HUDEP-2 (cell line): Measurements from ENCODE around the gene ATP6V0E1.

Source experiments
- DNase-seq, 76 experiments: peaks; one replicate each; lab custom pipeline; 2025; ENCODE audit not compliant: unreplicated experiment in 76 of 76; lab: John Stamatoyannopoulos, UW

ATP6V0E1 gene

DNA sequence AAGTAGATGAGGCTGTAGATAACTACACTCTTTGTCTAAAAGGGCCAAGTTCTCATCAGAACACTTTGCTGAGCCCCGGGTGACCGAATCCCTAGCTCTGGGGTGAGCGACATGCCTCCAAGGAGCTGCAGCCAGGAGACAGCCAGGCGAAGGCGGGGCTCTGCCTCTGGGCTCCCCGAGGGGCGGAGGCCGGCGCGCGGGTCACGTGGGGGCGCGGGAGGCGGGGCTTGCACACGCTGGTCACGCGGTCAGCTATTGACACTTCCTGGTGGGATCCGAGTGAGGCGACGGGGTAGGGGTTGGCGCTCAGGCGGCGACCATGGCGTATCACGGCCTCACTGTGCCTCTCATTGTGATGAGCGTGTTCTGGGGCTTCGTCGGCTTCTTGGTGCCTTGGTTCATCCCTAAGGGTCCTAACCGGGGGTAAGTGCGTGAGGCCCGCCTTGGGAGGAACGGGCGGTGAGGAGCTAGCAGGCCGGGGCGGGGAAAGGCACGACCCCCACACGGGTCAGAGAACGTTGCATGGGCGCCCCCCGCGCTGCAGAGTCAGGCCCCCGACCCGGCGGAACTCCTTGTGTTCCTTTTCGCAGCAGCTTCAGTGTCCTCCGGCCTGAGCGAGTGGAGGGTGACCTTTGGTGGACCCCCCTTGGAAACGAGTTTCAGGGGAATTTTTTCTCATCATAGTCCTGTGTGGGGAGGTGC is at the start of gene ATP6V0E1:
Gene ATP6V0E1 (plus strand): TSS at position 230 of the 702 bp plus-strand sequence. CDS start 90 bp downstream, at position 320.
- peak in 75 of 76 experiments; percentile 20 to 98 (median 93) for DNase-seq

DNA sequence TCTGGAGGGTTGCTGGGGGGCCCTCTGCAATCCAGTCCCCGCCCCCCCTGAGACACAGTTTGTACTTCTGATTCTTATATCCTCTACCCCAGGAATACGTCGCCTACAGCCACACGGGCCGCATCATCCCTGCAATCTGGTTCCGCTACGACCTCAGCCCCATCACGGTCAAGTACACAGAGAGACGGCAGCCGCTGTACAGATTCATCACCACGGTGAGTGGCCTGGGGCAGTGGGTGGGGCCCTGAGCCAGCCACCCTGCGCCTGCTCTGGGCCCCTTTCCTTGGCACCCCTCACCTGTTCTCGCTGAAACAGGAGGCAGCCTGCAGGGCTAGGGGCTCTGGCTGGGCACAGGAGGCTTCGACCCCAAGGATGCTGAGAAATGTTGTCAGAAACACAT is 48.5 kb upstream of the ATP6V0E1 start:
- DNase-seq: no peak

DNA sequence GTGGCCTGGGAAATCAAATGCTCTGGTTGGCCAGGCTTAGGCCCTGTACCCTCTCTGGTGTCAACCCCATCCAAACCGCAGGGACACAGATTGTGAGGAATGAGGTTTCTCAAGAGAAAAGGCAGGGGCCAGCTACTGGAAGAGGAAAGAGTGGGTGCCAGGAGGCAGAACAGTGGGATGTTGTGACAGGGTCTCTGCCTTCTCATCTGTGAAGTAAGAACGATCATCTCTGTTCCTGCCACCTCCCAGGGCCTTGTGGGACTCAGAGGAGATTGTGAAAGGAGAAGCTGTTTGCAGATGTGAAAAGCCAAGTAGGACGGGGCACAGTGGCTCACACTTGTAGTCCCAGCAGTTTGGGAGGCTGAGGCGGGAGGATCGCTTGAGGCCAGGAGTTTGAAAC is 47.2 kb upstream of the ATP6V0E1 start:
- DNase-seq: no peak

DNA sequence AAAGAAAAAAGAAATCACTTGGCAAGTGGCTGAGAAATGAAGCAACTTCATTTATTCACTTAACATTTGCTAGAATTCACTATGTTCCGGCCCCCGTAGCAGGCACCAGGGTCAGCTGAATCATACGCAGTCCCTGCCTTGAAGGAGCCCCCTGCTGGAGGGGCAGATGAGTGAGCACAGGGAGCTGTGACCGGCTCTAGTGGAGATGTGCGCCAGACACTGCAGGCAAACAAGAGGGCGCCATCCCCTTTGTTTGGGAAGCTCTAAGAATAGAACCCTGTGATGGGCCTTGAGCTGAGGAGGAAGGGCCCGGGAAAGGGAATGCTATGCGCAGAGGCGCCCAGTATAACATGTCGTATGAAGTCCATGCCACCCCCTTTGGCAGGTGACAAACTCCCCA is 44.5 kb upstream of the ATP6V0E1 start:
- DNase-seq: peak in 27 of 76 experiments; percentile 2 to 49 (median 14)

DNA sequence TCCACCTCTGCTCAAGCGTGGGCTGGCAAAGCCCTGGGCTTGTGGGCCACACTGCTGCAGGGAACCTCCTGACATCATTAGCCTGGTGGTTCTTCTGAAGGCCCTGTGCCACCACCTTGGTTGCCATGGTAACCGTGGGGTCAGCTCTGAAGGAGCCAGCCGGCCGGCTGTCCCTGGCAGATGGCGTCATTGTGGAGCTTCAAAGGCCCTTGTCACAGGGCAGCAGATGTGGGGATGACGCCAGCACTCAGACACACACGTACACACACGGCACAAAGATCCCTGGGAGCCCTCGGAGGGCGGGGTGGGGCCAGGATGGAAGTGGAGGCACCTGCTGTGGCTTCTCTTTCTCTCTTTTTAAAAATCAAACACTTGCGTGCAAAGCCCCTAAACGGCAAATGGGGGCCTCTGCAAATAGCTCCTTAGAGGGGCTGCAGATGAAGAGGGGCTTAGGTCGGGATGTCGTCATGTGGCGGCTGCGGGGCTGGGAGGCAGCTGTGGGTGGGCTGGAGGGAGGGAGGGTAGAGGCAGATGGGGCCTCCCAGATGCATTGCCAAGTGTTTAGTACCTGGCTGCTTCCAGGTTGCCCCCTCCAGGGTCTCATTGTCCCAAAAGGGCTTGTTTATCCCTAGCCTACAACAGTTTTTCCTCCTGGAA is 43.8 kb upstream of the ATP6V0E1 start:
- DNase-seq: no peak

DNA sequence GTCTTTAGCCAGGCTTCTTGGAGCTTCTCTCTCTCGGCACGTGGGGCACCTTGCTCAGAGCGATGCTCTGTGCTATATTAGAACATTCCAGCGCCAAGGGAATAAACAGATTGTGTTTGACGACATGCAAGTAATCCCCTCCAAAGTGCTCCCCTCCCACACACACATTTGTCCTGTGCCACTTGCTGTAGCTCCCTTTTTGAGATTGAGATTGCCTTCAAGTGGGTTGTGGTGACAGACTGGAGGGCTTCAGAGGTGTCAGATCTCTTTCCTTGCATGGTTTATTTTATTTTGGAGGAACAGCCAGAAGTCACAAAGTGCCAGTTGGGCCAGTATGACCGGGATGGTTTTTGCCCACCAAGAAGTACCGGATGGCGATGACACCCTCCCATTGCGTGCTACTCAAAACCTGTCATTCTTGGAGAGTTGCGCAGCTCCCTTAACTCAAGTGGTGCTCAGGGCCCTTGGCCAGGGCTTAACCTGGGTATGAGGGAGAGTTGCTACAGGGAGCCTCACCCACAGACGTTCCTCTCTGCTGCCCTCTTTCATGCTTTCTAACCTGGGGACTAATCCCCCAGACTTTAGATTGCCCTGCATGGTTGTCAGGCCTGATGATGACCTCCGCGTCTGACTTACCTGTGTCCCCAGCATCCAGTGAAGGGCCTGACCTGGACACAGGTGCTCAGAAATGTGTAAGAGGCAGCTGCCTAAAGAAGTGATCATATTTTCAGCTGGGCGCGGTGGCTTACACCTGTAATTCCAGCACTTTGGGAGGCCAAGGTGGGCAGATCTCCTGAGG is 43.1 kb upstream of the ATP6V0E1 start:
- DNase-seq: no peak

DNA sequence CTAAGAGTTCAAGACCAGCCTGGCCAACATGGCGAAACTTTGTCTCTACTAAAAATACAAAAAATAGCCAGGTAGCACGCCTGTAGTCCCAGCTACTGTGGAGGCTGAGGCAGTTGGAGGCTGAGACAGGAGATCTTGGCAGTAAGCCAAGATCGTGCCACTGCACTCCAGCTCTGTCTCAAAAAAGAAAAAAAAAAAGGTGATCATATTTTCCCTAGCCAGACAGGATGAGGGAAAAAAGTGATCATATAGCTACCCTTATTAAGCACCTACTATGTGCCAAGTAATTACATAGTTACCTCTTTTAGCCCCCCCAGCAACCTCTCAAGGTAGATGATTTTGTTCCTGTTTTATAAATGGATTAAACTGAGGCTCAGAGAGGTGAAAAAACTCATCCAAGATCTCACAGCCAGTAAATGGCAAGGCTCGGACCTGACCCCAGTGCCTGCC is 42.5 kb upstream of the ATP6V0E1 start:
- peak in 2 of 76 experiments; percentile 3 to 4 for DNase-seq

DNA sequence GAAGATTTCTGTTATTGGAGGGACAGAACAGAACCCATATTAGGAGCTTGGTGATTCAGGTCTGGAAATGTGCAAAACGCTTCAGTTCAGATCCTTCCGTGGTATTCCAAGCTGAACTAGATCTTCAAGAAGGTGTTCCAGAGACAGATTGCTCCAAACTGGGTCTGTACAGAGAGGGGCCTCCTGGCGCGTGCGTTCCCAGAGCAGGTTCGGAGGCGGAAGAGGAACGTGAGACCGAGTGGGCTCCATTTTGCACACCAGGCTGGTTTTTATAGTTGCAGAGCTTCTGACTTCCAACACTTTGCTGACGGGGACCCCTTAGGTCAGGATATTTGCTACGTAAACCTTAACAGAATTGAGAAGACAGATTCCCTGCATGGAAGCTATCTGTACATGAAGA is 41.0 kb upstream of the ATP6V0E1 start:
- no peak for DNase-seq

DNA sequence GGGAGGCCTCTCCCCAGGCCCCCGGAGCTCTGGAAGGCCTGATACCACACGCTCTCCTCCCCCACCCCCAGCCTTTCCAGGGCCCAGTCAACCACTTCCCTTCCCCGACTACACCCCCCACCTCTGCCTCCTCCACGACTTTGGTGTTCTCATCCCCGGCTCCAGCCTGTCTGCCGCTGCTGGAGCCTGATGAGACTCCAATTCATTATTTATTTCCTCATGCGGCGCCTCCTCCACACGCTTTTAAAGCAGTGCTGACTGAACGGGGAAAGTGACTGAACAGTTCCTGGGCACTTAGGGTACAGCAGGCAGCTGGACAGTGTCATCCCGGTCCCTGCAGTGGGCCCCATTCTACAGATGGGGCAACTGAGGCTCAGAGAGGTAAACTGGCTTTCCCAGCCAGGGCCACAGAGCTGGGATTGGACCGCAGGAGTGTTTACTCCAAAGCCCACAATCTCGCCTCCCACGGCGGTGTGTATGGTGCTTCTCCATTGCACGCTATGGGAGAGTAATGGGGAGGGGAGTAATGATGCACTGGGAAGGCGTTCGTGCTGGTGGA is 40.2 kb upstream of the ATP6V0E1 start:
- no peak for DNase-seq

DNA sequence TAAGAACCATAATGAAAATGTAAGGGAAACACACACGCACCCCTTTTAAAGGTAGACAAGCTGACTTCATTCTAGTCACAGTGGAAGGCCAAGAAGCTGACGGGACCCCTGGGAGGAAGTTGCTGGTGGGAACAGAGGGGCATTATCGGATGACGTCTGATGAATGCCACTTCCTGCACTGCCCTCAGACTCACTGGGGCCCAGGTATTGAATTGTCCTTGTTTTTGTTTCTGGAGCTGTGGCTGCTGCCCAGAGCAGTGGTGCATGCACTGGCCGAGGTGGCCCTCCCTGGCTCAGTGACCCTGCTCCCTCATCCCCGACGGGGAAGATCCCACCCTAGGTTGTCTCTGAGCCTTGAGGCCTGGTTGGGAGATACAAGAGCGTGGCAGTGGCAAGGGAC is 39.7 kb upstream of the ATP6V0E1 start:
- no peak for DNase-seq

DNA sequence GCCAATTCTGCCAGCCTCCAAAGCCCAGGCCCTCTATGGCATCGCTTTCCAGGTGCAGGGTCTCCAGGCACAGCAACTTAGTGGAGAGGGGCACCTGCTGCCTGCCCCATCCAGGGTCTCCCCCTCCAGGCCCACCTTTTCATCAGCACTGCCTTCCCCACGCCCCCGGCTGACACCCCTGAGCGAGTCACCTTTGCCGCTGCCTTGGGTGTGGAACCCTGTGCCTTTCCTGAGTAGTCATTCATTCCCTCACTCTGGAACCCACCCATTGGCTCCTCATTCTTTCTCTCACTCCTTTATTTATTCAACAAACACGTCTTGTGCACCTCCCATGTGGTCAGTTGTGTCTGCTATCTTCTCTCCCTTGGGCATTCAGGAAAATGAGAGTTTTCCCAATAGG is 38.8 kb upstream of the ATP6V0E1 start:
- DNase-seq: no peak

DNA sequence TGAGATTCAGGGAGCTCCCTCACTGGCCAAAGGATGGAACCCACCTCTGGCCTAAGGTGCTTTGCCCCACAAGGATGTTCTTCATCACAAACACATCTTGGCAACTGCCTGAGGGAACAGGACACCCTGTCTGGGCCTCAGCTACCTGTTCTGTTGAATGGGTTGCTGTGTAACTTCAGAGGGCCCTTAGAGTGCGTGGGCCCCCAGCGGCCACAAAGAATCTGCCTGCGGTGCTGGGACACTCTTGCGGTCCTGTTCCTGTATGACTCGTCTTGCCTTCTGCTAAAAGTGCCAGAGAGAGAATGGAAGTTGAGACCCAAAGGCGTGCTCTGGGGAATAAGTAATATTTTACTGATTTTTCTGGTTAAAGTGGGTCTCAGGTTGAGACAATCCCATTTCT is 38.4 kb upstream of the ATP6V0E1 start:
- no peak for DNase-seq

DNA sequence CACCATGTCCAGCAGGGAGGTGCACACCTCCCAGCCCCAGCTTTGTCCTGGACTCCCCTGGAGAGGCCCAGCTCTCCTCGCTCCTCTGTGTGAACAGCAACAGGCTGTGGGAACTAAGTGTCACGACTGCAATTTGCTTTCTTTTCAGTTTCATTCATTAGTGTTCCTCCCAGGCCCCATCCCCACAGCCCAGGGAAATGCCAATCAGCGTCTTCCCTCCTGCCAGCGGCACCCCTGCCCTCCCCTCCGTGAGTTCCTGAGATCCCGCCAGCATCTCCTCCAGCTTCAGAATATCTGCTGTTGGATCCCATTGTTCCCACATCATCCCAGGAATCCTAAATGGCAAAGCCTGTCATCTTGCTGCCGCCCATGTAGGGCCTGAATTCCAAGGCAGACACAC is 37.4 kb upstream of the ATP6V0E1 start:
- DNase-seq: no peak

DNA sequence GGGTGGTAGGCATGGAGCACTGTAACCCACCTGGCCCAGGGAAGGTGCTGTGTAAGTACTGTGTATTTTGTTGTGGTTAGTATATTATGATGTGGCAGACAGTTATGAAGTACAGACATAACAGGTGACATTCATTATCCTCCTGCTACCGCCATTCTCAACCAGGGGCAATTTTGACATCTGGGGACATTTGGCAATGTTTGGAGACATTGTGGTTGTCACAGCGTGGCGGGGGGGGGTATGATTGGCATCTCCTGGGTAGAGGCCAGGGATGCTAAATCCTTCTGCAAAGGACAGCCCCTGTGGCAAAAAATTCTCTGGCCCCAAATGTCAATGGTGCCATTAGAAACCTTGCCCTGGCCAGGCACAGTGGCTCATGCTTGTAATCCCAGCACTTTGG is 34.1 kb upstream of the ATP6V0E1 start:
- DNase-seq: no peak

DNA sequence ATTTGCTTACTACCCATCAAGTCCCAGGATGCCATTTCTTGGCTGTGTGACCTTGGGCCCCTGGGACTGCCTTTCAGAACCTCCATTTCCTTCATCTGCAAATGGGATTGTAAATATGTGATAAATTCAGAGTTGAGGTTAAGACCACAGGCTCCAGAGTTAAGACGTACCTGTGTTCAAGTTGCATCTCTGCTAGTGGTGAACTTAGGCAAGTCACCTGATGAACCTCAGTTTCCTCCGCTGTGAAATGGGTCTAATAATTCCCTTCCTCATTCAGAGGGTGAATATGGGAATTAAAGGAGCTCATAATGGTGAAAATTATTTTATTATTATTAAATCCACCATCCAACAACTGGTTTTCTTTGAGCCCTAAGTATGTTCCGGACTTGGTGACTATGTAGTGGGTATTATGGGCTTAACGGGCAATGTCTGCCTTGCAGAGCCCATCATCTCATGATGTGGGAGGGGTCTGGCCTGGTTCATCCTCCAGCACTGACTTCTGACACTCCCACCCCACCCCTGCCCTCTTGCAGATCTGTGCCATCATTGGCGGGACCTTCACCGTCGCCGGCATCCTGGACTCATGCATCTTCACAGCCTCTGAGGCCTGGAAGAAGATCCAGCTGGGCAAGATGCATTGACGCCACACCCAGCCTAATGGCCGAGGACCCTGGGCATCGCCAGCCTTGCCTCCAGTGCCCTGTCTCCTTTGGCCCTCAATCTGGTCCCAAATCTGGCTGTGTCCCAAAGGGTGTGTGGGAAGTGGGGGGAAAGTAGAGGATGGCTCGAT is 33.2 kb upstream of the ATP6V0E1 start:
- no peak for DNase-seq

DNA sequence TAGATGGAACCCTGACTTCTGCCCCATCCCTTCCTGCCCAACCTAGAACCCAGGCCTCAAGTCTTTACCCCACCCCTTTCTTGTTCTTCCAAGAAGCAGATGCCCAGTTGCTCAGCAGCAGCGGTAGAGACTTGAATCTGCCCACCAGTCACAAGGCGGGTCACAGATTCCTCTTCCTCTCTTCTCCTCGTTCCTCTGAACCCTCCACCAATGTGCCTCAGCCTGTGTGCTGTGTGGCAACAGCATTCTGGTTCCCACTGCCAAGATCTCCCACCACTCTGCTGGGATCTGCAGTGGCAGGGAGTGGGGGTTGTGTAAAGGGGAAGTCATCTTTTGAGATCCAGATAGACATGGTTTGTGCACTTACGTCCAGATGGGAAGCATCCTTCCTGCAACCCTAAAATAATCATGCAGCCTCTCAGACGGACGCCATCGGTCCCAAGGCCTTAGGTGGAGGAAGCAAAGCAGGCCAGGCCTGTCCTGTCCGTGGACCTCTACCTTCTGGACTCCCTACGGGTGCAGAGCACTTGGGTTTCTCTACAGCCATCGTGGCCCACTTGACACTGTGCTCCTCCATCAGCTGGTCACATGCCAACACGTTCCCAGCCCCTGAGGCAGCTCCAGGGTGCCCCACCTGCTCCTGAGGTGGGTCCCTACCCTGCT is 32.1 kb upstream of the ATP6V0E1 start:
- no peak for DNase-seq

DNA sequence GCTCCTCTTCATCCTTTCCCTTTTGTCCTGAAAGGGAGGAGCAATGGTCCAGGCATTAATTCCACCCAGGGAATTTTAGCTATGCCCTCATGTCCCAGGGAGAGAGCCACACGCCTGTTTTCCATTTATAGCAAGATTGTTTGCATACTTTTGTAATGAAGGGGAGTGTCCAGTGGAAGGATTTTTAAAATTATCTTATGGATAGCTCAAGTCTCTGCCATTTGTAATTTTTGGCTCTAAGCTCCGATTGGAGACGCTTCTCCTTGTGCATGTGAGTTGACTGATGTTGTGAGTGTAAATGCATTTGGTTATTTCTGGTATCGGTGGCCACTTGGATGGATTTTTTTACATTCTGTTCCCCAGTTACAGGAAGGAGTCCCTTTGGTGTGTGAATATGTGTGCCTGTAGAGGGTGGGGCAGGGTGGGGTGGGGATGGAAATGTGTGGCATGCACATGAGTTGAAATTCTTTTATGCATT is 31.5 kb upstream of the ATP6V0E1 start:
- no peak for DNase-seq

DNA sequence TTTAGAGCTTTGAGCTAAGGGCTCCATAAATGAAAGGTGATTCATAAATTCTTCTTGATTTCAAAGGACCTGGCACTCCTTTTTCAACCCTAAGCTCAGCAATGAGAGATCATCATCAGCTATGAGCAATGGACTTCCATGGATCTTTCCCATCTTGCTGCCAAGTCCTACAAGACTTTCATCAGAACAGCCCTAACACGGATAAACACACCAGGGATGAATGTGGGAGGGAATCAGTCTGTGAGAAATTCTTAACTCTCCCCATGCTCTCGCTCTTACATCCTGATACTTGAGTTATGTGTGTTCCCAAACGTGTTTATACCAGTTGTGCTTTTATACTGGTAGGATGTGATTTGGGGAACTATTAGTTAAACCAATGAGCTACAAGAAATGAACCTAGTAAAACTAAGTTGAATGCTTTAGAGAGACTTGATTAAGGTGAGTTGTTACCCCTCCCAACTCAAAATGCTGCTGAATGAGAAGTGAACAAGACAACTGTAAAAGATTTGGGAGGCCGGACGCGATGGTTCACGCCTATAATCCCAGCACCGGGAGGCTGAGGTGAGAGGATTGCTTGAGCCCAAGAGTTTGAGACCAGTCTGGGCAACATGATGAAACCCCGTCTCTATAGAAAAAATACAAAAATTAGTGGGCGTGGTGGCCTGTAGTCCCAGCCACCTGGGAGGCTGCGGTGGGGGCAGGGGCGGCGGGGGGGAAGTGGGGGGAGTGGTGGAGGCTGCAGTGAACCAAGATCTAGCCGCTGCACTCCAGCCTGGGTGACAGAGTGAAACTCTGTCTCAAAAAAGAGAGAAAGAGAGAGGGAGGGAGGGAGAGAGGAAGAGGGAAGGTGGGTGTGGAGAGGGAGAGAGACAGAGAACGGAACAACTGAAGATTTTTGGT is 29.5 kb upstream of the ATP6V0E1 start:
- DNase-seq: no peak

DNA sequence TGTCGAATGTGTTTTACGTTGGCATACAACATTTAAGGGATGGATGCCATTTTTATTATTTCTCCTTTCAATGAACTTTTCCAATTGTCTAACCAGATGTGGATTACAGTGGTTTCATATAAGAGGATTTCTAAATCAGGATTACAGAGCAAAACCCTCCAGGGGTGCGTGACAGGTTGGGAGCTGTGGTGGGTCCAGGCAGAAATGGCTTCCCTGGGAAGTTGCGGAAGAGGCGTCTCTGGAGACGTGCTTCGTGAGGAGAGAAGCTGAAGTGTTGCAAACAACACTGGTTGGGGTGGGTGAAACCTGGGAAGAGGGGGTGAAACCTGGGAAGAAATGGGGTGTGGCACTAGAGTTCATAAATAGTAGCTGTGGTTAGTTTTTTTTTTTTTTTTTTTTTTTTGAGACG is 28.8 kb upstream of the ATP6V0E1 start:
- no peak for DNase-seq
